HPDE6-E6E7 (cell line): ENCODE data around the gene C3orf70.

Source experiments
- DNase-seq: peaks from one replicate; pipeline ENCODE4 v3.0.0; 2011; ENCODE audit warnings: missing footprints; ENCODE audit errors: extremely low spot score

C3orf70 gene

DNA sequence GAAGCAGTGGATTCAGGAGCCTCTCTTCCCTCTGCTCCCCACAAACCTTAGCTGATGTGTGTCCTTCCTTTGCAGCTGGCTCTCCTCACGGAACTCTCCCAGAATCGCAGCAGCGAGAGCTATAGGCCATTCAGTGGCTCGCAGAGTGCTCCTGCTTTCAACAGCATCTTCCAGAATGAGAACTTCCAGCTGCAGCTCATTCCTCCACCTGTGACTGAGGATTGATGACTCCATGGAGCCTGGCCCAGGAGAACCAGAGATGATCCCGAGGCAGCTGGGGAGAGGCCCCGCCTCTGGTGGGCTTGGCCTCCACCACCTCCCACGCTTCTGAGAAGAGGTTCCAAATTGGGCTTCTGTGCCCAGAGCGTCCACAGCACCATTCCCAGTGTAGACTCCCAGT, 101.1 kb downstream of the C3orf70 start:
- no peak for DNase-seq

DNA sequence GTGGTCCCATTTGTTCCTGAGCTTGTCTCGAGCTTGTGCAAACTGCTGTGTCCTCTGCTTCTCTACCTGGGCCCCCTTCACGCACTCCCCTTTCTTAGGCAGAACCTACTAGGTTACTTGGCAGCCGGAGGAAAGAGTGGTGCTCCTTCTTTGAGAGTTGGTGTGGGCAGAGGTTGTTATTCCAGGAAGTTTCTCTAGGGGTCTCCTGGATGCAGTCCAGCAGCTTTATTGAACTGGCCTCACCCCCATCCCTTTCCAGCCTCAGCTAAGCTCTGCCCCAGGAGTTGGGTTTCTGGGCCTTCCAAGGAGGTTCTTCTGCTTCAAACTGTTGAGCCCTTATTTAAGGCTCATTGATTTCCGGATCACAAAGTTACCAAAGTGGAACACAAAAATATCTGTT, 103.2 kb downstream of the C3orf70 start:
- DNase-seq: no peak

DNA sequence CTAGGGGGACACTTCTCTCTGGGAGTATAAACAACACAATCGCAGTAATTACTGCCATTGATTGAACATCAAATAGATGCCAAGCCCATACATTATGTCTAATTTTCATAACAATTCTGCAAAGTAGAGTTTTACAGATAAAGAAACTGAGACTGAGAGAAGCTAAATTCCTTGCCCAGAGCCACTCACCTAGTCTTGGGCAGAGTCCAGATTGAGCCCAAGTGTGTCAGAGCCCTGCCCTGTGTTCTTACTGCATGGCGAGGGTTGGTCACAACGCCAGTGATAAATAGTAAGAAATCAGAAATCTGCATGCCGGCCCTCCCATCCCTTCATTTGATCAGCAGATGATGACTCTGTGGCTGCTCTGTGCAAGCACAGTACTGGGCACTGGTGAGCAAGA, 106.3 kb downstream of the C3orf70 start:
- DNase-seq: no peak

DNA sequence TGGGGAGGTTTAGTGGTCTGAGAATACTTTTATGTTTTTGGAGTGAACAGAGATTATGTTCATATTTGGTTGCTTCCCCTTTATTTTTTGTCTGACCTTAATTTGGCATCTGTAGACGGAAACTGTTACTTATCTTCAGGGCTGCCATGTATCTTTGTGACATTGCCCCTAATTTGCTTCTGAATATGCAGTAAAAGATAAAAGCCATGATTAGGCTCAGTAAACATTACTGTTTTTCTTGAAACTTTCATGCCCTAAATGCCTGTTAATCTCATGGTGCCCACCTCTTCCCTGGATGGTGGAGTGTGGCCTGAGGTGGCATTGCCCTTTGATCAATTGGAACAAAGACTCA, 106.7 kb downstream of the C3orf70 start:
- DNase-seq: no peak

DNA sequence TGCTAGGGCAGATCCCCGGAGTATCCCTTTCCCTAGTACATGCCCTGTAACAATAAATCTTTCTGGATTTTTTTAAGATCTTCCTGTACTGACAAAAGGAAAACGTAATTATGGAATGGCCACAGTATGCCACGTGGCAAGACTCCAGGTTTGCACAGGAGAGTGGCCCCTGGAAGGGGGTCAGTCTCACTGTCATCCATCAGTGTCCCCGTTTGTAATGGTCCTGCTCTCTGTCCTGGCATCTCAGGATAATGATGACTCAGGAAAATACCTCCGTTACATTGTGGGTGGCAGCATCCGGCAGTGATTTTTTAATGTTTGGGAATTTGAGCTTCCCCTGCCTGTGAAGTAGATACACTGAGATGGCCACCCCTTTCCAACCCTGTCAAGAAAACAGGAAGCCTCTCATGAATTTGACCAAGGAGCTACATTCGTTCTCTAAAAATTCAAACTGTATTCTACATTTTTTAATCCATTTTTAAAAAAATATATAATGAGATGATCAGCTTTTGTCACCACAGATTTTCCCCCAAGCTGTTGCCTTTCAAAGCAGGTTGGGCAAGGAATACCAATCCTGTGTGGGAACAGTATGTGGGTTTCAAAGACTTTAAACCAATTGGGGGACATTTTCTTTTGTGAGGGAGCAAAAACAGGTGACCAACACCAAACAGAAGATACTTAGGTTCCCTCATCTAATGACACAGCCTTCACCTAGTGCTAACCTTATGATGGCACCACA, 110.4 kb downstream of the C3orf70 start:
- no peak for DNase-seq

DNA sequence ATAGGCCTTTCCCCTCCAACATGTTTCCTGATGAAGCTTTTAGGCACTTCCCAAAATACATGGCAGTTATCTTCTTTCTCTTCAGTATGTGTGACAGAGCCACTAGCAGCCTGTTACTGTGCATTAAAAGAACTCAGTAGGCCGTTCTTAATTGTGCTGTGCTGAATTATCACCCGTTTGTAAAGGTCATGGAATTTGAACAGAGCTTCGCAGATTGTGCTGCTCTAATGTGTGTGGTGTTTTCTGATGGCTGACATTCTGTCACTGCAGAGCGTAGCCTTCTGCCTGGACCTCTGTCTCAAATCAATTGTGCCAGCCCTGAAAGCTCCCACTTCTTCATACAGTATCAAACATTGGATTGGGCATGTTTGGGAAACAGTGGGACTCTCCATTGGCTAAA, 111.3 kb downstream of the C3orf70 start:
- DNase-seq: no peak

DNA sequence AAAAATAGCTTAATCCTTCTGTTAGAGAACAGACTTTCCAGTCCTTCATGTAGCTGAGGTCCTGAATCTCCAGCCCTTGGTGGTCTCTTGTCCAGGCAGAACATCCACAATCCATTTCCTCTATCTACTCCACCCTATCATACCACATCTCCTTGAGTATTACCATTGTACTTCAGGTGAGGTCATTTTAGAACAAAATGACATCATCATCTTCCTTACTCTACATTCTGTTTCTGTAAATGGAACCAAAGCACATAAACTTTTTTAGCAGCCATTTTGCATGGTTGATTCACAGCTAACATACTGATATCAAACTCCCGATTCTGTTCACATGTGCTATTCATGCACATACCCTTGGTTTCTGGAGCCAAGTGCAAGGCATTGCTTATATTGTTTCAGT, 112.4 kb downstream of the C3orf70 start:
- DNase-seq: no peak

DNA sequence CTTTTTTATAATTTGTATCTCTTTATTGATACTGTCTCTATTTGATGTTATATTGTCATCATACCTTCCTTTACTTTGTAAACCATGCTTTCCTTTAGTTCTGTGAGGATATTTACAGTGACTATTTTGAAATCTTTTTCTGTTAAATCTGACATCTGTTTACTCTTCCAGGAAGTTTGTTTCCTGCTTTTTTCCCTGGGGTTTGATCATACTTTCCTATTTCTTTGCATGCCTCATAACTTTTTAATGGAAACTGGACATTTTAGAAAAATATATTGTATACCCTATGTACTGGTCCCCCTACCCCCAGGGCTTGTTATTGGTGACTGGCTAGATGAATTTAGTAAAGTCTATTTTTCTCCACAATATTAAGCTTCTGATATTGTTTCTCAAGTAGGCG, 115.1 kb downstream of the C3orf70 start:
- no peak for DNase-seq

DNA sequence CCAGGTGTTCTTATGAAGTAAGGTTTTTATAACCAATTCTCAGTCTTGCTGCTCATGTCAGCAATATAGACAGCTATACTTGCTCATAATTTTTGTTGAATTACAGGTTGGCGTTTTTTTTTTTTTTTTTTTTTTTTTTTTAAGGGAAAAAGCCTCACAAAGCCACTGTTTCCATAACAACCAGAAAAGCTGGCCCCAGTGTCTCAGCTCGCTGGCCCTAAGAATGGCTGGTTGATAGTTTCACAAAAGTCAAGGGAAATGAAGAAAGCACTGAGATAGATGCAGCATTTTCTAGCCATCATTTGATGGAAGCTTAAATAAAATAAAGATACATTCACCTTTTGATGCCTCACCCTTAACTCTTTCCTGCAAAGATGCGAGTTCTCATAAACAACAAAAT, 121.9 kb downstream of the C3orf70 start:
- no peak for DNase-seq

DNA sequence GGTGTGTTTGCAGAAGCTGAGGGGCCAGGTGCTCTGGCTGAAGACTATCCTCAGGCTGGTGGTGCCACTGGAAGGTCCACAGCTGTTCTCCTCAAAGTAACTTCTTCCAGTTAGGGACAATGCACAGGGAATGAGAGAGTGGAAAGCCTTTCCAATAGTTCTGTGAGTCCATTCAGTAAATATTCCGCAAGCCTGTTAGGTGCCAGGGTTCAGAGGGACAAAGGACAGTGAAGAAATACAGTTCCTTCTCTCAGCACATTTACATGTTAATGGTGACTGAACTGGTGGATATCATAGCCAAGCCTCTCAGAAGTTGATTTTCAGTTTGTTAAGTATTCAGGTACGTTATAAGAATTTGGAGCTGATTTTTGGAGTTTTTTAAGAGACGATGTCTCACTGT, 122.5 kb downstream of the C3orf70 start:
- DNase-seq: no peak

DNA sequence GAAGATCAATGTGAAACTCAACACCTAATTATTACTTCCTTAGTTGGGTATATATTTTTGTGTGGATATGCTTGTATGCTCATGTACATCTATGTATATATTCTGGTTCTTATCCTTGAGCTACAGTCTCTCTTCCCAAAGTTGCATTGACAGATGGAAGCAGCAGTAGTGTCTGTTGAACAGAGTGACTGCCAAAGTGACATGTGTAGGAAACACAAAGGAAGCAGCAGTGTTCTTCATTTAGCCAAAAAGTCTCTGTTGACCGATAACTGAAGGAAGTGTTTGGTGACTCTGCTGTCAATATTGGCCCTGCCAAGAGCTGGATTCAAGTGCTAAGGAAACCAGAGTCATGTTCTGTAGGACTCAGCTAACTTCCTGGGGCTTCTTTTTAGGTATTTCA, 123.8 kb downstream of the C3orf70 start:
- no peak for DNase-seq

DNA sequence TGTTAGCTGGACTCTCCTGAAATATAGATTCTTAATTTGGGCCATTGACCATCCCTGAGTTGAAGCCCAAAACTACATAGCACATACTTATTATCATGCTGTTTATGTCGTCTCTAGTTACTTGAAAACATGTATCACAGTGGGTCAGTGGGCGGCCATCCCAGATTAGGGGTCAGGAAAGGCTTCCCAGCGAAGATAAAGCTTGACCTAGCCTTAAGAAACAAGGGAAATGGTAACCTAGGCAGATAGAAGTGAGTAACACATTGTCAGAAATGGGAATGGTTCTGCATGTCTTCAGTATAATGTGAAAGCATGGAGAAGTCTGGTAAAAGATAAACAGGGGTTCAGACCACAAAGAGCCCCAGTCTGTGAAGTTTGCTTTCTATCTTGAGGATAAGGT, 124.7 kb downstream of the C3orf70 start:
- DNase-seq: no peak
